Nephron (organoid): ENCODE measurements around the gene MRPL22.
A peak's percentile ranks its signal among the peaks of the same experiment; 100 is the strongest.

Experiments
- H3K27ac Mint-ChIP-seq, 3 experiments: 2 replicates each; pipeline ENCODE4 v1.8.0; 2020; ENCODE audit warnings: mixed read lengths in 3 of 3, mild to moderate bottlenecking in 2 of 3, moderate library complexity in 1 of 3
- H3K27me3 Mint-ChIP-seq: 2 replicates; pipeline ENCODE4 v1.8.0; 2021; ENCODE audit warnings: low read depth, mild to moderate bottlenecking, moderate library complexity, mixed read lengths
- H3K36me3 Mint-ChIP-seq: 2 replicates; pipeline ENCODE4 v1.8.0; 2020; ENCODE audit warnings: low read depth, mixed read lengths
- H3K4me1 Mint-ChIP-seq: 2 replicates; pipeline ENCODE4 v1.8.0; 2020; ENCODE audit warnings: mixed read lengths
- H3K4me3 Mint-ChIP-seq, 3 experiments: 2 replicates each; pipeline ENCODE4 v1.8.0; 2020; ENCODE audit warnings: mild to moderate bottlenecking in 3 of 3, mixed read lengths in 3 of 3, moderate library complexity in 2 of 3
- H3K9me3 Mint-ChIP-seq: 2 replicates; pipeline ENCODE4 v1.8.0; 2020; ENCODE audit warnings: mixed read lengths
- CTCF ChIP-seq, 3 experiments: fragments of 200-600 bp; sonication (generic); IDR thresholded peaks; one replicate each; pipeline ENCODE4 v1.5.0; 2021; ENCODE audit warnings: antibody characterized with exemption in 3 of 3; ENCODE audit not compliant: unreplicated experiment in 3 of 3

MRPL22 gene

GRCh38 chr5:154989626-154990025 is 48.8 kb downstream of the MRPL22 start:
- Mint-ChIP-seq H3K4me3 (no peak overlapping the region), H3K27ac (no peak overlapping the region), H3K27me3 (peaks cover 11% of the 10 kb centered on the region), H3K4me1 (no peaks in the 10 kb centered on the region), H3K9me3 (no peaks in the 10 kb centered on the region), H3K36me3 (no peaks in the 10 kb centered on the region)
- no peak for TF ChIP-seq CTCF (IDR thresholded peaks at IDR 0.05; ENCODE audit: unreplicated experiment in 3 of 3)

GRCh38 chr5:154993461-154993860 is 52.6 kb downstream of the MRPL22 start:
- TF ChIP-seq CTCF (IDR thresholded peaks at IDR 0.05; ENCODE audit: unreplicated experiment in 3 of 3), result no peak
- no peak overlapping the region for H3K4me3 Mint-ChIP-seq
- H3K4me1 Mint-ChIP-seq, result no peaks in the 10 kb centered on the region
- no peak overlapping the region for H3K27ac Mint-ChIP-seq
- H3K36me3 Mint-ChIP-seq, result no peaks in the 10 kb centered on the region
- H3K27me3 Mint-ChIP-seq, result peaks cover 19% of the 10 kb centered on the region
- peaks cover 2% of the 10 kb centered on the region for H3K9me3 Mint-ChIP-seq

GRCh38 chr5:154995679-154996078 is 54.8 kb downstream of the MRPL22 start:
- H3K9me3 Mint-ChIP-seq, result peaks cover 6% of the 10 kb centered on the region
- peak in 1 of 3 experiments; percentile 20 for TF ChIP-seq CTCF (IDR thresholded peaks at IDR 0.05; ENCODE audit: unreplicated experiment in 3 of 3)
- H3K4me1 Mint-ChIP-seq, result no peaks in the 10 kb centered on the region
- no peak overlapping the region for H3K27ac Mint-ChIP-seq
- H3K36me3 Mint-ChIP-seq, result no peaks in the 10 kb centered on the region
- H3K4me3 Mint-ChIP-seq, result no peak overlapping the region
- peaks cover 24% of the 10 kb centered on the region for H3K27me3 Mint-ChIP-seq

GRCh38 chr5:154997746-154998145 is 56.9 kb downstream of the MRPL22 start:
- no peaks in the 10 kb centered on the region for H3K4me1 Mint-ChIP-seq
- no peak for TF ChIP-seq CTCF (IDR thresholded peaks at IDR 0.05; ENCODE audit: unreplicated experiment in 3 of 3)
- peaks cover 6% of the 10 kb centered on the region for H3K9me3 Mint-ChIP-seq
- peaks cover 29% of the 10 kb centered on the region for H3K27me3 Mint-ChIP-seq
- H3K36me3 Mint-ChIP-seq, result no peaks in the 10 kb centered on the region
- H3K4me3 Mint-ChIP-seq, result no peak overlapping the region
- H3K27ac Mint-ChIP-seq, result no peak overlapping the region

- no peaks in the 10 kb centered on the region for H3K36me3 Mint-ChIP-seq
Observed at GRCh38 chr5:154999865-155000264, 59.0 kb downstream of the MRPL22 start.

More at GRCh38 chr5:154999865-155000264, 59.0 kb downstream of the MRPL22 start:
- H3K4me3 Mint-ChIP-seq, result no peak overlapping the region
- H3K27ac Mint-ChIP-seq, result no peak overlapping the region
- no peaks in the 10 kb centered on the region for H3K4me1 Mint-ChIP-seq
- TF ChIP-seq CTCF (IDR thresholded peaks at IDR 0.05; ENCODE audit: unreplicated experiment in 3 of 3), result no peak
- peaks cover 6% of the 10 kb centered on the region for H3K9me3 Mint-ChIP-seq
- peaks cover 35% of the 10 kb centered on the region for H3K27me3 Mint-ChIP-seq
